Thyroid gland (tissue), 4 donors: ENCODE measurements around the gene CLEC11A. TPM values are rescaled to one million over a fixed set of nuclear protein-coding genes. Genes with fewer than 3 reads are reported as not detected.

Experiments used
- DNase-seq, 2 donors: peaks; one replicate each; pipeline ENCODE4 v3.0.0-alpha.2; 2019
- H3K27ac ChIP-seq, 3 donors: fragments of 200-600 bp; sonication (generic); 1 replicate in 2 of 3; 2 replicates in 1 of 3; pipeline ENCODE4 v1.5.1; 2016 to 2019; ENCODE audit warnings: mild to moderate bottlenecking in 1 of 3, moderate library complexity in 1 of 3
- H3K27me3 ChIP-seq: fragments of 200-600 bp; sonication (generic); one replicate; pipeline ENCODE4 v1.5.1; 2019
- H3K36me3 ChIP-seq, 2 donors: fragments of 200-600 bp; sonication (generic); one replicate each; pipeline ENCODE4 v1.5.1; 2016 to 2019
- H3K4me1 ChIP-seq, 2 donors: fragments of 200-600 bp; sonication (generic); one replicate each; pipeline ENCODE4 v1.5.1; 2017 to 2019
- H3K4me3 ChIP-seq, 3 donors: fragments of 200-600 bp; sonication (generic); replicated peaks in 1 of 3; 1 replicate in 2 of 3; 2 replicates in 1 of 3; pipeline ENCODE4 v1.5.1; 2016; ENCODE audit warnings: mild to moderate bottlenecking in 1 of 3
- H3K9me3 ChIP-seq: fragments of 200-600 bp; sonication (generic); one replicate; pipeline ENCODE4 v1.5.1; 2017
- POLR2A ChIP-seq, 2 donors: fragments of 450-650 bp; IDR thresholded peaks; one replicate each; pipeline ENCODE4 v1.6.1; 2017; ENCODE audit warnings: antibody characterized with exemption in 2 of 2, mild to moderate bottlenecking in 2 of 2, moderate library complexity in 1 of 2
- WGBS, 2 donors: methylation state at CpG; one replicate each; pipeline ENCODE4 v1.1.5; 2017; 5-methylcytosine and 5-hydroxymethylcytosine counted together
- intact Hi-C: fragments of 100-400 bp; cut with DNase I; formaldehyde crosslinking; loops from one replicate; pipeline ENCODE4 v1.15.1; 2023
- total RNA-seq, 4 donors: library from RNA; depleted of rRNA; stranded (reverse); fragments of >200 nt; gene quantifications; one replicate each; pipeline ENCODE4 v1.2.3, GENCODE V29; 2016
- TF ChIP-seq, protein P1 (sequence below), 6 experiments: fragments of 200-600 bp in 3 of 6; fragments of 450-650 bp in 3 of 6; sonication (generic) in 3 of 6; IDR thresholded peaks; one replicate each; pipeline ENCODE4 v1.5.1; 2016 to 2019; ENCODE audit warnings: antibody characterized with exemption in 6 of 6, mild to moderate bottlenecking in 2 of 6, inconsistent platforms in 1 of 6, moderate library complexity in 1 of 6

CLEC11A gene
- total RNA-seq, 4 donors from 2014 or later, result 5.0 to 16.0 (median 8.9) TPM

DNA sequence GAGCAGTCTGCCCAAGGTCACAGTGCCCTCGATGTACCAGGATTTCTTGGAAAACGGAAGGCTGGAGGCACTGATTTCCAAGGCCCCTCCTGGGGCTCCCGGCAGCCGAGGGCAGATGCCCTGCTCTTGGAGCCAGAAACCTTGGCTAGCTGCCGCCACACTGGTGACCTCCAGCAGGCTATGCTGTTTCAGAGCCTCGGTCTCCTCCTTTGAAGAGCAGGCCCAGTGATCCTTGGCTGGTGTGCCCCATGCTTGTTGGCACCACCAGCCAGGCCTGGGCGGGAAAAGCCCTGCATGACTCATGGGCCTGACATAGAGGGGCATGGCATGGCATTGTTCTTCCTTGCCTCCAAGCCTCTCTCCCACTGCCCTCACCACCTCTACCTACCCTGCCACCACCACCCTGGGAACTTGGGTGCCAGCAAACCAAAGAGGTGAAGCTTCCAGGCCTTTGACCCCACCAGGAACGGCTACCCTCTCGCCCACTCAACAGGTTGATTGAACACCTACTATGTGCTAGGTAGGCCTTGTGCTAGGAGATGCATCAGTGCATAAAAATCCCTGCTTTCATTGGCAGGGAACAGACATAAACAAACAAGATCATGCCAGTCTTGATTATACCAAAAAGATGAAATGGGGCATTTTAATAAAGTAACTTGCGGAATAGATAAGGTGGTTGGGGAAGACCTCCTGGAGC, 1.6 kb upstream of the CLEC11A start:
- Histone ChIP-seq H3K4me3 (no peak overlapping the region), H3K27ac (no peak overlapping the region), H3K9me3 (no peaks in the 10 kb centered on the region), H3K4me1 (peaks cover 26 to 33% of the 10 kb centered on the region in 2 donors), H3K36me3 (no peaks in the 10 kb centered on the region), H3K27me3 (peaks cover 11% of the 10 kb centered on the region)
- WGBS, 2 donors, result 79% methylated on average over 5 to 7 of the region's 10 CpGs
- no peak for DNase-seq
- no peak for TF ChIP-seq POLR2A (IDR thresholded peaks at IDR 0.05)
- TF ChIP-seq, protein P1, sequence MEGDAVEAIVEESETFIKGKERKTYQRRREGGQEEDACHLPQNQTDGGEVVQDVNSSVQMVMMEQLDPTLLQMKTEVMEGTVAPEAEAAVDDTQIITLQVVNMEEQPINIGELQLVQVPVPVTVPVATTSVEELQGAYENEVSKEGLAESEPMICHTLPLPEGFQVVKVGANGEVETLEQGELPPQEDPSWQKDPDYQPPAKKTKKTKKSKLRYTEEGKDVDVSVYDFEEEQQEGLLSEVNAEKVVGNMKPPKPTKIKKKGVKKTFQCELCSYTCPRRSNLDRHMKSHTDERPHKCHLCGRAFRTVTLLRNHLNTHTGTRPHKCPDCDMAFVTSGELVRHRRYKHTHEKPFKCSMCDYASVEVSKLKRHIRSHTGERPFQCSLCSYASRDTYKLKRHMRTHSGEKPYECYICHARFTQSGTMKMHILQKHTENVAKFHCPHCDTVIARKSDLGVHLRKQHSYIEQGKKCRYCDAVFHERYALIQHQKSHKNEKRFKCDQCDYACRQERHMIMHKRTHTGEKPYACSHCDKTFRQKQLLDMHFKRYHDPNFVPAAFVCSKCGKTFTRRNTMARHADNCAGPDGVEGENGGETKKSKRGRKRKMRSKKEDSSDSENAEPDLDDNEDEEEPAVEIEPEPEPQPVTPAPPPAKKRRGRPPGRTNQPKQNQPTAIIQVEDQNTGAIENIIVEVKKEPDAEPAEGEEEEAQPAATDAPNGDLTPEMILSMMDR (IDR thresholded peaks at IDR 0.05), result no peak
- intact Hi-C loops, result loop anchor here (5.0 kb wide), 1 partner anchor 386 kb away; the partner anchor contains the start of gene CTU1

DNA sequence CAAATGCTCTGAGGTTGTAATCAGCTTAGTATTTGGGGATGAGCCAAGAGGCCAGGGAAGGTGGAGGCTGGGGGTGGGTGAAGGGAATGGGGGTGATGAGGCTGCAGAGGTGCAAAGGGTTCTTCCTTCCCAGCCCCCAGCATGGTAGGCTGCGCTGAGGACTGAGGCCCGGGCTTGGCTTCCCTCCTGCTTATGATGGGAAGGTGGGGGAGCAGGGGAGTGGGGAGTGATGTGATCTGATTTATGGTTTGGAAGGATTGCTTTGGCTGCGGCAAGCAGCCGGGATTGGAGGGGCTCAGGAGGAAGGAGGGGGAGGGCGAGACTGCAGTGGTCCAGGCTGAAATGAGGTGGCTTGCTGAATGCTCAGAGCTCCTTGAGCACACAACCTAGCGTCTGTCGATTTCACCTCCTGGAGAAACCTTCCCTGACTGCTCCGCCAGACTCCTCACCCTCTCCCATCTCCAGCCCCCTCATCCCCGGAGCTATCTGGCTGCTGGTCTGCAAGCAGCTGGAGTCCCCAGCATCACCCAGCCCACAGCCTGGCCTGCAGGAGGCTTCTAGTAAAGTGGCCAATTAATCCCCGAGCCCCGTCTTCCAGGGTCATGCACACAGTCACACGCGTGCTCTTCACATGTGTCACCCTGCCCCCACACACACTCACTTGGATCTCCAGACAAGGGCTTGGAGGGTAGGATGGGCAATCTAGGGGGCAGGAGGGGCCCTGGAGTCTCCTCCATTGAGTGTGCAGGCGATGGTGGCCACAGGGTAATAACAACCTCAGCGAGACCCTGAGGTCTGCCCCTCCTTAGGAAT, 757 bp upstream of the CLEC11A start:
- H3K27me3 ChIP-seq, result peaks cover 11% of the 10 kb centered on the region
- no peaks in the 10 kb centered on the region for H3K36me3 ChIP-seq
- WGBS, 2 donors, result 40 to 43% methylated on average over 14 to 15 of the region's 15 CpGs
- intact Hi-C loops, result loop anchor here (5.0 kb wide), 1 partner anchor 385 kb away; the partner anchor contains the start of gene CTU1
- H3K4me1 ChIP-seq, result peaks cover 26 to 33% of the 10 kb centered on the region in 2 donors
- no peaks in the 10 kb centered on the region for H3K9me3 ChIP-seq
- no peak for DNase-seq
- no peak for TF ChIP-seq POLR2A (IDR thresholded peaks at IDR 0.05)
- TF ChIP-seq, protein P1 (IDR thresholded peaks at IDR 0.05), result no peak
- H3K4me3 ChIP-seq, result no peak overlapping the region
- no peak overlapping the region for H3K27ac ChIP-seq

DNA sequence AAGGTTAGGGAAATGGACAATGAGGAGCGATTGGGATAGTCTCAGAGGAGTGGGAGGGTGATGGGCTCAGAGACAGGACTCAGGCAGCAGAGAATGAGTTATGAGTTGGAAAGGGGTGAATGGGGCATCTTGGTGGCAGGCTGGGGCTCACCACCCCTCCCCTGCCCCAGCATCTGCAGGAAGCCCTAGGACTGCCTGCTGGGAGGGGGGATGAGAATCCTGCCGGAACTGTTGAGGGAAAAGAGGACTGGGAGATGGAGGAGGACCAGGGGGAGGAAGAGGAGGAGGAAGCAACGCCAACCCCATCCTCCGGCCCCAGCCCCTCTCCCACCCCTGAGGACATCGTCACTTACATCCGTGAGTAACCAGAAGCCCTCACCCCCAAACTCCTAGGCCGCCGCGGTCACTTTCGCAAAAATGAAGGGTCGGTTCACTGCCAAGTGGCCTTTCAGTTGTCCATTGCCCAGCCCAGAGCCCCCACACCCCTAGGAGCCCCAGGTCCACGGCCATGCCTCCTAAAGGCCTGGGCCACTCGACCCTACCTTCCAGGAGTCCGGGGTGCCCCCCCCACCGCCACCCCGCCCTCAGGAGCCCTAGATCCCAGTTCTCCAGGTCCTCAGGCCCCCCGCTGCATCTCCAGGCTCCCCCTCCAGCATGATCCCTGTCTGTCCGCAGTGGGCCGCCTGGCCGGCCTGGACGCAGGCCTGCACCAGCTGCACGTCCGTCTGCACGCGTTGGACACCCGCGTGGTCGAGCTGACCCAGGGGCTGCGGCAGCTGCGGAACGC, 764 bp downstream of the CLEC11A start:
- WGBS, 2 donors, result 8 to 10% methylated on average over 10 to 18 of the region's 31 CpGs
- Histone ChIP-seq H3K9me3 (no peaks in the 10 kb centered on the region), H3K36me3 (no peaks in the 10 kb centered on the region), H3K4me1 (peaks cover 25 to 26% of the 10 kb centered on the region in 2 donors), H3K27ac (peak overlapping the region in 1 of 3 donors; percentile 34), H3K4me3 (peak overlapping the region in 2 of 3 donors; percentile 13 to 55), H3K27me3 (no peaks in the 10 kb centered on the region)
- intact Hi-C loops, result loop anchor here (5.0 kb wide), 1 partner anchor 383 kb away; the partner anchor contains the start of gene CTU1
- TF ChIP-seq, protein P1 (IDR thresholded peaks at IDR 0.05), result no peak
- no peak for TF ChIP-seq POLR2A (IDR thresholded peaks at IDR 0.05)
- DNase-seq, result no peak

DNA sequence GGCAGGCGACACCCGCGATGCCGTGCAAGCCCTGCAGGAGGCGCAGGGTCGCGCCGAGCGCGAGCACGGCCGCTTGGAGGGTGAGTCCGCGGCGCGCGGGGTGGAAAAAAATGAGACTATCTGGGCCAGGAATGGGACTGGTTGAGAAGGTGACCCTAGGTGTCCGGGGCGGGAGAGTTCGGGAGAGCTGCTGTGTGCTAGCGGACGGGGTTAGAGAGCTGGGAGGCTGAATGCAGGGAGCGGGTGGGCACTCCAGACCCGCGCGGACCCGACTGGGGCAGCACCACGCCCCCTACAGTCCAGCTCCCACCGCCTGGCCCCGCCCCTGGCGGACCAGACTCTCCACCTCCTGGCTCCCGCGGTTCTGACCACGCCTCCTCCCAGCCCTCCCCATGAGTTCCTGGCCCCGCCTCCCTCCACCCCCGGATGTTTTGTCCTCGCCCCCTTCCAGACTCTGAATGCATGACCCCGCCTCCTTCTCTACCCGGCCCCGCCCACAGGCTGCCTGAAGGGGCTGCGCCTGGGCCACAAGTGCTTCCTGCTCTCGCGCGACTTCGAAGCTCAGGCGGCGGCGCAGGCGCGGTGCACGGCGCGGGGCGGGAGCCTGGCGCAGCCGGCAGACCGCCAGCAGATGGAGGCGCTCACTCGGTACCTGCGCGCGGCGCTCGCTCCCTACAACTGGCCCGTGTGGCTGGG, 1.5 kb downstream of the CLEC11A start:
- WGBS, 2 donors, result 0 to 3% methylated on average over 6 to 27 of the region's 65 CpGs
- Histone ChIP-seq H3K9me3 (no peaks in the 10 kb centered on the region), H3K36me3 (no peaks in the 10 kb centered on the region), H3K4me1 (peaks cover 19 to 21% of the 10 kb centered on the region in 2 donors), H3K27ac (peak overlapping the region in 2 of 3 donors; percentile 66 to 72), H3K4me3 (peak overlapping the region; percentile 13 to 83 (median 55)), H3K27me3 (no peaks in the 10 kb centered on the region)
- peak; percentile 37 to 90 for TF ChIP-seq POLR2A (IDR thresholded peaks at IDR 0.05)
- TF ChIP-seq, protein P1 (IDR thresholded peaks at IDR 0.05), result peak; percentile 58 to 86 (median 72)
- peak; percentile 99 for DNase-seq
- intact Hi-C loops, result loop anchor here (5.0 kb wide), 1 partner anchor 383 kb away; the partner anchor contains the start of gene CTU1
